ENCODE measurements around the gene PLGLB1. TPM values are rescaled to one million over a fixed set of nuclear protein-coding genes. Genes with fewer than 3 reads are reported as not detected.
"Not testable (repeated sequence)": the region's sequence is repeated elsewhere in the genome, so short reads cannot be mapped to it uniquely, and the experiment has no call there.

The PLGLB1 gene
- total RNA-seq, 1 donor, result 2.7 TPM

DNA sequence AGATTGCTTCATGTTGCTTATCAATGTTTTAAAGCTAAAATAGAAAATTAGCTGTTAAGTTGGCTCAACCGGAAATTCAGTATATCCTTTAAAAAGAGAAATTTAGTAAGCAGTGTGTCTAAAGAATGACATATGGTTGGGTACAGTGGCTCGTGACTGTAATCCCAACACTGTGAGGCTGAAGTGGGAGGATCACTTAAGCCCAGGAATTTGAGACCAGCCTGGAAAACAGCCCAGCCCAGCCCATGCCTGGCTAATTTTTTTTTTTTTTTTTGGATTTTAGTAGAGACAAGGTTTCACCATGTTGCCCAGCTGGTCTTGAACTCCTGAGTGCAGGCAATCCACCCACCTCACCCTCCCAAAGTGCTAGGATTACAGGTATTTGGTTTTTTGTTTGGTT, 17.2 kb downstream of the PLGLB1 start:
- not testable (repeated sequence) for H3K27me3 ChIP-seq (ENCODE audit: insufficient read depth, low read length); H3K4me1 ChIP-seq (ENCODE audit: insufficient read depth, low read length); H3K4me3 ChIP-seq (ENCODE audit: low read length); H3K9me3 ChIP-seq (ENCODE audit: low read depth, low read length)

Other genes starting within 250 kb of the PLGLB1 start
- gene CD8A, start 230.9 kb downstream of the PLGLB1 start, total RNA-seq, result 25.6 TPM
- gene CD8B, start 160.0 kb downstream of the PLGLB1 start, total RNA-seq, result 41.9 TPM
- gene RGPD1, start 79.7 kb downstream of the PLGLB1 start, total RNA-seq, result 20.1 TPM